DMS114 treated with DMSO at 0.1 percent for 48 hours (cell line): Measurements from ENCODE around the gene HELB.
"Not testable (repeated sequence)": the region's sequence is repeated elsewhere in the genome, so short reads cannot be mapped to it uniquely, and the experiment has no call there.

Experiments used
- DNase-seq: peaks from one replicate; lab custom pipeline; 2025; ENCODE audit not compliant: unreplicated experiment; lab: John Stamatoyannopoulos, UW

The HELB gene

GRCh38 chr12:66302827-66303169, 505 bp downstream of the HELB start:
- no peak for DNase-seq

DNA sequence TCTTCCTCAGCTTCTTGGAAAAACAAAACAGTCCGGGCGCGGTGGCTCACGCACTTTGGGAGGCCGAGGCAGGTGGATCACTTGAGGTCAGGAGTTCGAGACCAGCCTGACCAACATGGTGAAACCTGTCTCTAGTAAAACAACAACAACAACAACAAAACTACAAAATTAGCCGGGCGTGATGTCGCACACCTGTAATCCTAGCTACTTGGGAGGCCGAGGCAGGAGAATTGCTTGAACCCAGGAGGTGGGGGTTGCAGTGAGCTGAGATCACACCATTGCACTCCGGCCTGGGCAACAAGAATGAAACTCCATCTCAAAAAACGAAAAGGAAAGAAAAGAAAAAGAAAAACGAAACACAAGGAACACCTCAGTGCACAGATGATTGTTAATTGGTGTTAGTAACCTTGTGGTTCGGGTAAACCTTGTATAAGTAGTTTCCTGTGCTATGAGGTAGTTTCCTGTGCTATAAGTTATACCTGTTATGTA, 1.1 kb downstream of the HELB start:
- DNase-seq, result not testable (repeated sequence)

GRCh38 chr12:66304296-66304900, 2.1 kb downstream of the HELB start:
- no peak for DNase-seq

DNA sequence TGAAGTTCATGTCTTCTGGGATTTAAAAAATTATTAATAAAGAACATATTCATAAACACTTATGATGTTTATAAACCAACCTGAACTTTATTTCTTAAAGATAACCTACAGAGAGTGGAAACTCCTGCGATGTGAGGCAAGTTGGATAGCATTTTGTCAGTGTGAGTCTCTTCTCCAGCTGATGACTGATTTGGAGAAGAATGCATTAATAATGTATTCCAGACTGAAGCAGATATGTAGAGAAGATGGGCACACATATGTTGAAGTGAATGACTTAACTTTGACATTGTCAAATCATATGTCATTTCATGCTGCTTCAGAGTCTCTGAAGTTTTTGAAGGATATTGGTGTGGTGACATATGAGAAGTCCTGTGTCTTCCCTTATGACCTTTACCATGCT, 7.3 kb downstream of the HELB start:
- no peak for DNase-seq

GRCh38 chr12:66312189-66312588, 9.9 kb downstream of the HELB start:
- no peak for DNase-seq

DNA sequence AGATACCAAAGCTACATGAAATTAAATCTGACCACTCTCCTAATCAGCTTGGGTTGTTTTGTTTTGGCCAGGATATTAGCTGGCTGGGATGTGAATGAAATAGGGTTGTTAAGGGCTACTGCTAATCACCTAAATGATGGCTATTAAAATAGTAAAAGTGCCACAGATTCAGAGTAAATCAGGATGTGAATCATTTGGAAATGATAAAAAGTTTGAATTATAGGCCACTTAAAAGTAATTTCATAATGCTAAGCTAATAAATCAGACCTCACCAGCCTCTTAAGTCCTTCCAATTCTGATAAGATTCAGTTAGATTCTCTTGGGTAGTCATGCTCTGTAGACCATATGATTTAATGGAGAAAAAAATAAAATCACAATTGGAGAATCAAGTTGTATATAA, 12.0 kb downstream of the HELB start:
- DNase-seq, result no peak

DNA sequence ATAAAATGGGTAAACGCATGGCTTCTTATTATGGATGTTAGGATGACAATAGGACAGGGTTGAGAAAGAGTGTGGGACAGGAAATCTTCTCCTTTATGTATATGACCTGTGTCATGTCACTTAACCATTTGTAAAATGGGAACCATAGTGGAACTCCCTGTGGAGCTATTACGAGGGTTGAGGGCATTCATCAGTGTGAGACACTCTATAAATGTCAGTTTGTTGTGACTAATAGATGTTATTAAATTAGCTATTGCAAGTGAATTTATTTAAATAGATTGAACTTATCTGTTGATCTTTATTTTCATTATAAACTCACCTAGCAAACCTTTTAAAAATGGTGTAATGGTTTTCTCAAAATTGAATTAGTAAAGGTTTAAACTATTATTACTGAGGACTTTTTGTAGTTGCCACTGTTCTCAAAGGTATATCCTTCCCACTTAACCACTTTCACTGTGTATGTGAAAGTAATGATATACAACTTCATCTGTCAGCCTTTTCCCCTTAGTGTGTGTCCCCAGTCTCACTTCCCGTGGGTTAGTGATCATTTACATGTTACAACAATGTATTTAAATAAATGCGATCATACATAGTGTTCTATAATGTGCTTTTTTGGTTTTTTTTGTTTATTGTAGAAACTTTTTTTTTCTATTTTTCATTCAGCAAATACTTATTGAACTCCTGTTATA, 17.1 kb downstream of the HELB start:
- no peak for DNase-seq

DNA sequence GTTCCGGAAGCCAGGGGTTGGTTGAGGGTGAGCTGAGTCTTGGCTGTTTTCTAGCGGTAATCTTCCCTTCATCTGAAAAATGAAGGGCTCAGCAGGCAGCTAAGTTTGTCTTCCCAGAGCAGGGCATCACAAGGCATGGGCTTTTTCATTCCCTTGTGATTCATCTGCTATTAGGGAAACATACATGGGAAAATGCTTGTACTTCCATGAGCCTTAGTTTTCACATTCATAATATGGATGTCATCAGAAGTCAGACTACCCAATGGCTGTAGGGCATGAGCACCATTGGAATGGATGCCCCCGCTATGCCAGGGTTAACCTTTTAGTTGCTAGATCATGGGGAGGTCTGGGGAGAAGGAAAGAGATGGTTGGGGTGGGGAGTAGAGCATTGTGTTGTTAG, 18.7 kb downstream of the HELB start:
- DNase-seq, result no peak

DNA sequence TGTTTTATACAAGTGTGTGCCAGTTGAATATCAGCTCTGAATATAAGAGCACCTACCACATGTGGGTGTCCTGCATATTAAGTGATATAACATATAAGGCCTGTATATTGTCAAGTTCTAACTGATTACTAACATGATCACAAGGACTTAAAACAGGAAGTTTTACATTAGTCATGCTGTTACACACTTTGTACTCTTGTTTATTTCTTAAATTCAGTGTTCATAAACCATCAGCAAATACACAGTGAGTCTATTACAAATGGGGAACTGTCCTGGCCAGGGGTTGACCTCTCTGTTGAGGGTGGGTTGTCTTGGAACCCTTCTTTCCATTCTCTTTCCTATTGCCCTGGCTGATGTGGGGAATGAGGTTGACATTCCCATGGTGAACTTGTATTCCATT, 19.1 kb downstream of the HELB start:
- DNase-seq, result no peak

GRCh38 chr12:66323017-66323416, 20.7 kb downstream of the HELB start:
- DNase-seq, result no peak

DNA sequence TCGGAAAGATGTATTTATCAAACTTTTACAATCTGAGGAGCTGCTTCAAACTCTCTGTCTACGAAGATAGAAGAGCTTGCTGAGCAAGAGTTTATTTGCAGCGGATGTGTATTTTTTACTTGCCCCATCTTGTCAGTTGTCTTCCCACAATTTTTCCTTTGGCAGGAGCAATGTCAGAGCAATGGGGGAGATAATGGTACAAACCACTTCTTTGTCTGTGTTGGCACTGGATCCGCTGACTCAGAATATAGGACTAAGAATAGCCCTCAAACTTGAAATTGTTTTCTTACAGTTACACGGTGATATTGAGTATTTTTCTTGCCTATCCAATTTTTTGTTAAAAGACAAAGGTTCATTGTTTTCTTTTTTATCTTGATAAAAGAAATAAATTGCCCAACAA, 27.6 kb downstream of the HELB start:
- DNase-seq, result no peak

DNA sequence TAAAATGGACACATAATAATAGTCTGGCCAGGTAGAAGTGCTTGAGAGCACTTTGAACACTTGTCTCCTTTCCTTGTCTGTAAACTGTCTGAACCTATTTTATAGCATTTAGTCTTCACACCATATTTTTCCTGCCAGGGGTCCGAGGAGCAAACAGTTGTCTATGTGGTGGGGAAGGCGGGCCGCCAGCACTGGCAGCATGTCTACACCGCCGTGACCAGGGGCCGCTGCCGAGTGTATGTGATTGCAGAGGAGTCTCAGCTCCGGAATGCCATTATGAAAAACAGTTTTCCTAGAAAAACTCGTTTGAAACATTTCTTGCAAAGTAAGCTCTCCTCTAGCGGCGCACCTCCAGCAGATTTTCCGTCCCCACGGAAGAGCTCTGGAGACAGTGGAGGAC, 28.7 kb downstream of the HELB start:
- DNase-seq, result no peak

DNA sequence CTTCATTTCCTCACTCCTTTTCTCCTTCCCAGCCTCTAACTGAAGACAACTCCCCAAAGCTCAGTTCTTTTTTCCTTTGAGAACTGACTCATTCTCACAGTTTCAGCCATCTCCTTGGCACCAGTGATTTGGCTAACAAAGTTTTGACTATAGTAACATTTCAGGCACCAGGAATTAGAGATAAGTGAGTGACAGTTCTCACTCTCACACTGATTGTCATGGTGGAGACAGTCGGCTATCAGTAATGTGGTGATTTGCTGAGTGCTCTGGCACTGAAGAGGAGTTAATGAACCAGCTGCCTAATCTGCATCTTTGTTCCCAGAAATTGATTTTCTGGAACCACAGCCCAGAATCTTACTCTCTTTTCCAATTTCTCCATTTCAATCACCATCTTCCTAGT, 29.5 kb downstream of the HELB start:
- no peak for DNase-seq

- DNase-seq, result no peak
Measured at GRCh38 chr12:66335746-66336145, 33.5 kb downstream of the HELB start.

GRCh38 chr12:66337381-66338010, 35.2 kb downstream of the HELB start:
- no peak for DNase-seq

DNA sequence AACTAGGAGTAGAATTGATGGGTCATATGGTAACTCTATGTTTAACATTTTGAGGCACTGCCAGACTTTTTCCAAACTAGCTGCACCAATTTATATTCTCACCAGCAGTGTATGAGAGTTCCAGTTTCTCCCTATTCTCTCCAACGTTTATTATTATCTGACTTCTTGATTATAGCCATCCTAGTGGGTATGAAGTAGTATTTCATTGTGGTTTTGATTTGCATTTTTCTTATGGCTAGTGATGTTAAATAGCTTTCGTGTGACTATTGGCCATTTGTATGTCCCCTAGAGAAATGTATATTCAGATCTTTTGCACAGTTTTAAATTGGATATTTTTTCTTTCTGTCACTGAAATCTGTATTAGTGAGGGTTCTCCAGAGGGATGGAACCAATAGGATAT, 37.8 kb downstream of the HELB start:
- no peak for DNase-seq

DNA sequence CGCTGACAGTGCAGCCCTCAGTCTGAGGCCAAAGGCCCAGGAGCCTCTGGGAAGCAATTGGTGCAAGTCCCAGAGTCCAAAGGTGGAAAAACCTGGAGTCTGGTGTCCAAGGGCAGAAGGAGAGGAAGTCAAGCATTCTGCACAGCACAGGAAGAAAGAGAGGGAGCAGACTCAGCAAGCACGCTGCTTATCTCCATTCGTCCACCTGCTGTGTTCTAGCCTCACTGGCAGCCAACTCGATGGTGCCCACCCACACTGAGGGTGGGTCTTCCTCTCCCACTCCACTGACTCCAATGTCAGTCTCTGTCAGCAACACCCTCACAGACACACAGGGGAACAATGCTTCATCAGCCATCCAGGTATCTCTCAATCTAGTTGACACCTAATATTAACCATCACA, 38.8 kb downstream of the HELB start:
- DNase-seq, result no peak

GRCh38 chr12:66345212-66345611, 42.9 kb downstream of the HELB start:
- DNase-seq, result no peak

DNA sequence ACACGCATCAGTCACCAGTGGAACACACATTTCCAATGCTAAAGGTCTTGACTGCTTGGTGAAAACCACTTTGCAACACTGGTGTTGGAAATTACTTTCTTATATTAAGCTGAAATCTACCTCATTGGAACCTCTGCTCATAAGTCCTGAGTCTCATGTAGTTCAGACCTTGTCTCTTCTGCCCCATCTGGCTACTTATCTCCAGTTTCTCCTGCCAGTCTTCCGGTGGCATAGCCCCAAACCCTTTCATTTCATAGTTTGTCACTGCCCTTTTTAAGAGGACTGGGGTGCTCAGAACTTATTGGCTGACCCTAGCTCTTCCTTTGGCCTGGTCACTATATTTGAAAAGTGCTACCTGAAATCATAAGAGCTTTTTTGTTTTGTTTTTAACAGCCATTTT, 43.7 kb downstream of the HELB start:
- DNase-seq, result no peak

DNA sequence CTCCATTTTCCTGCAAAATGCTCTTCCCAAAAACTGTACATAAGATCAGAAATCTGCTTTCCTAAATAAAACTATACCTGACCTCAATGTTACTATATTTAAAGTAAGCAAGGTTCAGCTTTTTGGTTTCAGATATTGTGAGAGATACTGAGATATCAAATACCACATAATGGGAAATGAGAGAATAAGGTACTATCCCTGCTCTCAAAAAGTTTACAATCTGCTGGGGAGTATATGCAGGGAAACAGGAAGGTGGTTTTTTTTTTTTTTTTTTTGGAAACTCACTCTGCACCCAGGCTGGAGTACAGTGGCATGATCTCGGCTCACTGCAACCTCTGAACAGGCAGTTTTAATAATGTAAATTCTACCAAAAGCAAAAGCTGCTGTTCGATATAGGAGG, 49.0 kb downstream of the HELB start:
- no peak for DNase-seq

- DNase-seq, result peak; percentile 6
Measured at GRCh38 chr12:66352197-66352596, 49.9 kb downstream of the HELB start.

DNA sequence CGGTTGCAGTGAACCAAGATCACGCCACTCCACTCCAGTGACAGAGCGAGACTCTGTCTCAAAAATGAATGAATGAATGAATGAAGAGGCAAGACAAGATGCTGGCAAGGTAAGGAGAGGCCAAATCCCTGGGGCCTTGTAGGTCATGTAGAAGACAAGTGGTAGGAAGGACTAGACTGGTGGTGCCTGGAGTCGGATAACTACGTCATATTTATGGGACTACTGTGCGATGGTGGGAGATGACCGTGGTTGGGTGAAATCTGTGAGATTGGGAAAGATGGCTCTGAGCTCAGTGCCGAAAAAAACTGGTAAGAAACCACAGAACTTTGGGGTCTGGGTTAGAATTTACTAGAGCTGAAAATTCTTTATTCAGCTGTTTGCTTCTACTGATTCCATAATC, 50.6 kb downstream of the HELB start:
- no peak for DNase-seq

DNA sequence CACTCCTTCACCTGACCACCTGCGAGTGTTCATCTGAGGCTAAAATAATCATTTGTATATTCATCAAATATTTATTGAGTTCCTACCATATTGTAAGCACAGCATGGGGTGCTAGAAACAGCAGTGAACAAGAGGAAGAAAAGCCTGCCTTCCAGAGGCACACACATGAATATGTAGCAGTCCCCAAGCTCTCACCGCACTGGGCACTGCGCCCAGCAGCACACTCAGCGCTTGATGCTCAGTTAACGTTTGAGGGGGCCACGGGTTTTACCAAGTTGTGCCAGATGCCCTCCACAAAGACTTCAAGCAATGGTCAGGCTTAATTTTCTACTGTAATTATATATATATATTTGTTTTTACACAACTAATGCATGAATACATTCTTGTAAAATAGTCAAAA, 52.0 kb downstream of the HELB start:
- no peak for DNase-seq
